Adrenal gland (tissue), 12 donors: ENCODE data around the gene CFAP141. TPM values are rescaled to one million over a fixed set of nuclear protein-coding genes. Genes with fewer than 3 reads are reported as not detected.

Experiments used
- DNase-seq, 7 donors: peaks; one replicate each; pipeline ENCODE4 v3.0.0-alpha.2; 2019 to 2020
- H3K27ac ChIP-seq, 5 donors: fragments of 200-600 bp; sonication (generic) in 4 of 5; 1 replicate in 3 of 5; 2 replicates in 2 of 5; pipeline versions ENCODE4 v1.5.1 to v1.8.0; 2016 to 2020; ENCODE audit warnings: mild to moderate bottlenecking in 1 of 5
- H3K27me3 ChIP-seq: fragments of 200-600 bp; 2 replicates; pipeline ENCODE4 v1.8.0; 2021
- H3K36me3 ChIP-seq, 2 donors: fragments of 200-600 bp; replicated peaks in 1 of 2; 1 replicate in 1 of 2; 2 replicates in 1 of 2; pipeline versions ENCODE4 v1.5.1 to v1.8.0; 2018 to 2022
- H3K4me1 ChIP-seq, 2 donors: fragments of 200-600 bp; replicated peaks in 1 of 2; 1 replicate in 1 of 2; 2 replicates in 1 of 2; pipeline versions ENCODE4 v1.5.1 to v1.8.0; 2018 to 2021
- H3K4me3 ChIP-seq, 4 donors: fragments of 200-600 bp; sonication (generic) in 3 of 4; one replicate each; pipeline ENCODE4 v1.5.1; 2016 to 2018
- H3K9me3 ChIP-seq, 3 donors: fragments of 200-600 bp; sonication (generic) in 1 of 3; replicated peaks in 1 of 3; 1 replicate in 2 of 3; 2 replicates in 1 of 3; pipeline versions ENCODE4 v1.5.1 to v1.8.0; 2016 to 2021
- CTCF ChIP-seq, 6 experiments: fragments of 450-650 bp in 4 of 6; fragments of 200-600 bp in 2 of 6; sonication (generic) in 1 of 6; IDR thresholded peaks; 1 replicate in 5 of 6; 2 replicates in 1 of 6; pipeline versions ENCODE4 v1.5.1 to v1.8.0; 2016 to 2021; ENCODE audit warnings: antibody characterized with exemption in 6 of 6, mild to moderate bottlenecking in 2 of 6, moderate library complexity in 1 of 6
- POLR2A ChIP-seq, 2 donors: fragments of 450-650 bp; IDR thresholded peaks; one replicate each; pipeline ENCODE4 v1.6.1; 2017; ENCODE audit warnings: antibody characterized with exemption in 2 of 2, mild to moderate bottlenecking in 2 of 2, moderate library complexity in 1 of 2
- WGBS, 4 donors: extraction: QIAGEN DNeasy Blood & Tissue Kit in 2 of 4; methylation state at CpG; one replicate each; pipeline versions ENCODE4 v1.1.5 to v1.1.7; 2013 to 2017; 5-methylcytosine and 5-hydroxymethylcytosine counted together
- intact Hi-C, 2 donors: fragments of 100-400 bp; cut with DNase I; formaldehyde crosslinking; loops; one replicate each; pipeline versions ENCODE4 v1.14.1 to v1.15.0; 2022 to 2023
- polyA plus RNA-seq, 3 donors: library from polyadenylated mRNA; stranded (reverse); fragments of 200-250 nt in 2 of 3; fragments of 350-450 nt in 1 of 3; fragmentation: Illumina TruSeq in 1 of 3; extraction: RNeasy Lipid Tissue Mini Kit (QIAGEN cat#74804) in 1 of 3; gene quantifications; one replicate each; pipeline ENCODE4 v1.2.3, GENCODE V29; 2013 to 2014
- total RNA-seq, 9 donors: library from RNA; depleted of rRNA in 4 of 9; stranded (reverse); fragments of >200 nt in 4 of 9; fragments of 120-200 nt in 1 of 9; fragmentation: NEBNext Ultra II Directional in 1 of 9; extraction: Animal tissue kit (Norgen Biotek cat#: 25700) in 1 of 9; gene quantifications; one replicate each; pipeline versions ENCODE4 v1.1.0 to v1.2.4, GENCODE V29; 2013 to 2023
- donor health status: healthy with polysubstance abuse.
- donor health status: Bipolar disorder and iron deficiency.
- donor health status: DM: yes; HTN: yes; CAD: no.
- donor health status: DM: no; HTN: no; CAD: no.
- donor health status: DM: no; HTN: no; CAD: no.
- donor health status: DM: yes; HTN: yes; CAD: no.

Gene CFAP141
- total and polyA plus RNA-seq, 12 donors: 0.51 TPM; not detected in 11

- no peaks in the 10 kb centered on the region for H3K36me3 ChIP-seq
- 0 to 15% (median 11%) methylated on average over 1 of the region's 1 CpG for WGBS, 4 donors
- intact Hi-C loops: loop anchor here in 1 of 2 donors (10.0 kb wide), 1 partner anchor 74 kb away; no protein-coding TSS in a partner anchor
- H3K27ac ChIP-seq: no peak overlapping the region
- no peak overlapping the region for H3K4me3 ChIP-seq
- TF ChIP-seq POLR2A (IDR thresholded peaks at IDR 0.05) (no peak), CTCF (IDR thresholded peaks at IDR 0.05) (no peak)
- no peaks in the 10 kb centered on the region for H3K27me3 ChIP-seq
- peaks cover 0 to 6% of the 10 kb centered on the region in 2 donors for H3K4me1 ChIP-seq
- H3K9me3 ChIP-seq: no peaks in the 10 kb centered on the region
- peak in 1 of 7 donors; percentile 21 for DNase-seq
Measured at GRCh38 chr1:154190550-154190949, 15.6 kb downstream of the CFAP141 start.

GRCh38 chr1:154186852-154187501 lies 19.2 kb downstream of the CFAP141 start:
- H3K4me3 ChIP-seq: no peak overlapping the region
- H3K4me1 ChIP-seq: peaks cover 6 to 7% of the 10 kb centered on the region in 2 donors
- DNase-seq: no peak
- intact Hi-C loops: no loop called here
- H3K9me3 ChIP-seq: no peaks in the 10 kb centered on the region
- WGBS, 4 donors: 43 to 48% (median 45%) methylated on average over 2 of the region's 2 CpGs
- H3K27me3 ChIP-seq: no peaks in the 10 kb centered on the region
- H3K27ac ChIP-seq: no peak overlapping the region
- TF ChIP-seq POLR2A (IDR thresholded peaks at IDR 0.05): no peak
- H3K36me3 ChIP-seq: no peaks in the 10 kb centered on the region

GRCh38 chr1:154186177-154186576 lies 20.0 kb downstream of the CFAP141 start:
- Histone ChIP-seq H3K36me3 (no peaks in the 10 kb centered on the region), H3K4me1 (peaks cover 11 to 15% of the 10 kb centered on the region in 2 donors), H3K4me3 (no peak overlapping the region), H3K9me3 (no peaks in the 10 kb centered on the region), H3K27me3 (no peaks in the 10 kb centered on the region), H3K27ac (no peak overlapping the region)
- TF ChIP-seq POLR2A (IDR thresholded peaks at IDR 0.05) (no peak), CTCF (IDR thresholded peaks at IDR 0.05) (peak in 5 of 6 experiments; percentile 27 to 44 (median 43))
- 53 to 71% (median 68%) methylated on average over 1 of the region's 1 CpG for WGBS, 4 donors
- peak in 6 of 7 donors; percentile 38 to 73 (median 54) for DNase-seq
- intact Hi-C loops: no loop called here

DNA sequence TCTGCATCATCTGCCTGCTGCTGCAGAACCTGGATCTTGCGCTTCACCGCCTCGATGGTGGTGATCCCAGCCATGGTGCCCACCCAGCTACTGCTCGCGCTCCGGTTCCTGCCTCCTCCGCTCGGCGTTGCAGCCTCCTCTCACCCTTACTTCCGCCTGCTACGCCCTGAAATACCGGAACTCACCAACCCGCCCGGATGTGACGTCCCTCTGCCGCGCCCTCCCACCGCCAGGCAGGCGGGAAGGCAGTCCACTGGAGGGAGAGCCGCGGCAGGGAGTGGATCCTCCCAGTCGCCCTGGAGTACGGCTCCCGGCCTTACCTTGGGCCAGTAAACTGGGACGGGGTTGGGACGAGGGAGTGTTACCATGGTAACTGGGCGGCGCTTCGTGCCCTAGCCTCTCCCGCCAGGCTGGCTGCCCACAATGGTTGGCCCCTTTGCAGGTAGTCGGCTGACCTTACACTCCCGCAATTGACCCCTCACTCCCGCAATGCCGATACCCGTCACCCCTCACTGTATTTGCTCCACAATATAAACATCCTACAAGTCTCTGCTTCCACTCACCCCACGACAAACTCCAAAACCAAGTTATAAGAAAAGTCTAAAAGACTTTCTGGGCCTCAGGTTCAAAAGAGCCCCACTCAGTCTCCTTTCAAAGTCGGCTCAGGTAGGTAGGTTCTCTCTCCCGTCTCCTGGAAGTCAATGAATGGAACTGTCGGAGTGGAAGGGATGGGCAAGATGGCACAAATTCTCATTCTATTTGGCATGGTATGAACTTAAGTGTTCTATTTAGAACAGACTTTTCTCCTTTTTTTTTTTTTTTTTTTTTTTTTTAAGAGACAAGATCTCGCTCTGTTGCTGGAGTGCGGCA lies 22.9 kb downstream of the CFAP141 start:
- Histone ChIP-seq H3K27me3 (no peaks in the 10 kb centered on the region), H3K4me3 (peak overlapping the region; percentile 79 to 92 (median 88)), H3K4me1 (peaks cover 40 to 44% of the 10 kb centered on the region in 2 donors), H3K27ac (peak overlapping the region; percentile 91 to 98 (median 92)), H3K9me3 (no peaks in the 10 kb centered on the region), H3K36me3 (no peaks in the 10 kb centered on the region)
- TF ChIP-seq CTCF (IDR thresholded peaks at IDR 0.05) (peak in 4 of 6 experiments; percentile 9 to 43 (median 28)), POLR2A (IDR thresholded peaks at IDR 0.05) (peak; percentile 98 to 100)
- 5 to 13% (median 7%) methylated on average over 19 to 41 of the region's 41 CpGs for WGBS, 4 donors
- DNase-seq: peak; percentile 96 to 99 (median 98)
- intact Hi-C loops: no loop called here
